BLaER1 (cell line): Measurements from ENCODE around the gene ADAM15.

Source experiments
- H3K27ac ChIP-seq: shearing (Covaris generic); formaldehyde crosslinking; 2 replicates; pipeline ENCODE4 v1.8.1; 2022
- H3K27me3 ChIP-seq: shearing (Covaris generic); formaldehyde crosslinking; 2 replicates; pipeline ENCODE4 v1.8.1; 2022
- H3K36me3 ChIP-seq: shearing (Covaris generic); formaldehyde crosslinking; 2 replicates; pipeline ENCODE4 v1.8.1; 2022
- H3K4me1 ChIP-seq: shearing (Covaris generic); formaldehyde crosslinking; 2 replicates; pipeline ENCODE4 v1.8.1; 2022
- H3K4me2 ChIP-seq: shearing (Covaris generic); formaldehyde crosslinking; 2 replicates; pipeline ENCODE4 v1.8.1; 2022
- H3K4me3 ChIP-seq: shearing (Covaris generic); formaldehyde crosslinking; 2 replicates; pipeline ENCODE4 v1.8.1; 2022
- H3K9ac ChIP-seq: shearing (Covaris generic); formaldehyde crosslinking; 2 replicates; pipeline ENCODE4 v1.8.1; 2022
- H3K9me3 ChIP-seq: shearing (Covaris generic); formaldehyde crosslinking; 2 replicates; pipeline ENCODE4 v1.8.1; 2022
- H4K20me1 ChIP-seq: shearing (Covaris generic); formaldehyde crosslinking; 2 replicates; pipeline ENCODE4 v1.8.1; 2022
- Cebpa-rat ChIP-seq: shearing (Covaris generic); IDR thresholded peaks from 2 replicates; pipeline ENCODE4 v1.8.1; 2022

ADAM15 gene

GRCh38 chr1:155083865-155084721 is 33.0 kb downstream of the ADAM15 start:
- TF ChIP-seq Cebpa-rat = no peak
- Histone ChIP-seq H3K4me1 (peaks cover 79% of the 10 kb centered on the region), H4K20me1 (peaks cover 55% of the 10 kb centered on the region), H3K36me3 (no peaks in the 10 kb centered on the region), H3K4me2 (peak overlapping the region; percentile 100), H3K27me3 (peaks cover 49% of the 10 kb centered on the region), H3K27ac (no peak overlapping the region), H3K9me3 (no peaks in the 10 kb centered on the region), H3K9ac (no peak overlapping the region), H3K4me3 (peak overlapping the region; percentile 75)

GRCh38 chr1:155084722-155085503 is 33.8 kb downstream of the ADAM15 start:
- peak overlapping the region; percentile 82 for H3K27ac ChIP-seq
- no peak for TF ChIP-seq Cebpa-rat
- H3K9ac ChIP-seq = peak overlapping the region; percentile 80
- peaks cover 71% of the 10 kb centered on the region for H3K4me1 ChIP-seq
- peak overlapping the region; percentile 75 for H3K4me3 ChIP-seq
- H3K36me3 ChIP-seq = no peaks in the 10 kb centered on the region
- peak overlapping the region; percentile 100 for H3K4me2 ChIP-seq
- H3K9me3 ChIP-seq = no peaks in the 10 kb centered on the region
- H3K27me3 ChIP-seq = peaks cover 41% of the 10 kb centered on the region
- peaks cover 47% of the 10 kb centered on the region for H4K20me1 ChIP-seq

GRCh38 chr1:155085504-155086127 is 34.5 kb downstream of the ADAM15 start:
- Histone ChIP-seq H3K4me1 (peaks cover 64% of the 10 kb centered on the region), H3K9ac (peak overlapping the region; percentile 80), H3K4me2 (peak overlapping the region; percentile 100), H3K27ac (peak overlapping the region; percentile 82), H4K20me1 (peaks cover 40% of the 10 kb centered on the region), H3K36me3 (no peaks in the 10 kb centered on the region), H3K27me3 (peaks cover 34% of the 10 kb centered on the region), H3K4me3 (peak overlapping the region; percentile 75), H3K9me3 (no peaks in the 10 kb centered on the region)
- no peak for TF ChIP-seq Cebpa-rat

- peak overlapping the region; percentile 72 for H3K9ac ChIP-seq
- H3K9me3 ChIP-seq = no peaks in the 10 kb centered on the region
- TF ChIP-seq Cebpa-rat = no peak
- peaks cover 62% of the 10 kb centered on the region for H3K4me1 ChIP-seq
- peak overlapping the region; percentile 100 for H3K4me2 ChIP-seq
- no peaks in the 10 kb centered on the region for H3K36me3 ChIP-seq
- peak overlapping the region; percentile 75 for H3K4me3 ChIP-seq
- H3K27ac ChIP-seq = peak overlapping the region; percentile 79
- peaks cover 28% of the 10 kb centered on the region for H3K27me3 ChIP-seq
- peaks cover 33% of the 10 kb centered on the region for H4K20me1 ChIP-seq
Measured at GRCh38 chr1:155086128-155086741, 35.1 kb downstream of the ADAM15 start.

- Histone ChIP-seq H3K4me1 (peaks cover 62% of the 10 kb centered on the region), H3K4me2 (peak overlapping the region; percentile 100), H3K36me3 (no peaks in the 10 kb centered on the region), H3K27ac (peak overlapping the region; percentile 79), H4K20me1 (peaks cover 26% of the 10 kb centered on the region), H3K9ac (peak overlapping the region; percentile 72), H3K9me3 (no peaks in the 10 kb centered on the region), H3K27me3 (peaks cover 20% of the 10 kb centered on the region), H3K4me3 (peak overlapping the region; percentile 75)
- TF ChIP-seq Cebpa-rat = no peak
Measured at GRCh38 chr1:155086856-155087535, 35.9 kb downstream of the ADAM15 start.

GRCh38 chr1:155091071-155092051 is 40.2 kb downstream of the ADAM15 start:
- Histone ChIP-seq H3K27ac (peak overlapping the region; percentile 47; the same call in 1 of the 2 replicates), H3K27me3 (no peaks in the 10 kb centered on the region), H3K9me3 (no peaks in the 10 kb centered on the region), H3K4me1 (peaks cover 62% of the 10 kb centered on the region), H3K4me3 (no peak overlapping the region), H3K9ac (peak overlapping the region; percentile 36; the same call in 1 of the 2 replicates), H4K20me1 (no peaks in the 10 kb centered on the region), H3K4me2 (peak overlapping the region; percentile 78), H3K36me3 (no peaks in the 10 kb centered on the region)
- no peak for TF ChIP-seq Cebpa-rat

GRCh38 chr1:155092131-155092530 is 41.0 kb downstream of the ADAM15 start:
- Histone ChIP-seq H3K36me3 (no peaks in the 10 kb centered on the region), H4K20me1 (no peaks in the 10 kb centered on the region), H3K27ac (no peak overlapping the region), H3K4me2 (peak overlapping the region; percentile 78), H3K4me3 (no peak overlapping the region), H3K9ac (no peak overlapping the region), H3K27me3 (no peaks in the 10 kb centered on the region), H3K4me1 (peaks cover 54% of the 10 kb centered on the region), H3K9me3 (no peaks in the 10 kb centered on the region)
- no peak for TF ChIP-seq Cebpa-rat

- H3K9me3 ChIP-seq = no peaks in the 10 kb centered on the region
- no peak overlapping the region for H3K9ac ChIP-seq
- no peak overlapping the region for H3K4me3 ChIP-seq
- no peak for TF ChIP-seq Cebpa-rat
- no peaks in the 10 kb centered on the region for H4K20me1 ChIP-seq
- H3K27me3 ChIP-seq = no peaks in the 10 kb centered on the region
- no peaks in the 10 kb centered on the region for H3K36me3 ChIP-seq
- peak overlapping the region; percentile 78 for H3K4me2 ChIP-seq
- peaks cover 49% of the 10 kb centered on the region for H3K4me1 ChIP-seq
- H3K27ac ChIP-seq = no peak overlapping the region
Measured at GRCh38 chr1:155092641-155093040, 41.5 kb downstream of the ADAM15 start.
